HL-60 (cell line): Measurements from ENCODE around the gene NEK1.
"Not testable (repeated sequence)": the region's sequence is repeated elsewhere in the genome, so short reads cannot be mapped to it uniquely, and the experiment has no call there.

ENCODE experiments used
- GABPA ChIP-seq: IDR thresholded peaks from 2 replicates; pipeline ENCODE4 v1.6.1; 2012; ENCODE audit warnings: low read depth
- POLR2AphosphoS5 ChIP-seq: IDR thresholded peaks from 2 replicates; pipeline ENCODE4 v1.6.1; 2012; ENCODE audit warnings: low read depth
- TF ChIP-seq, protein P1 (sequence below): IDR thresholded peaks from one replicate; pipeline ENCODE4 v1.5.1; 2011; ENCODE audit warnings: low read length, control low read depth, inconsistent platforms; ENCODE audit not compliant: insufficient read depth
- TF ChIP-seq, protein P2 (sequence below): IDR thresholded peaks from 2 replicates; pipeline ENCODE4 v1.6.1; 2012; ENCODE audit warnings: low read depth; ENCODE audit not compliant: insufficient replicate concordance

DNA sequence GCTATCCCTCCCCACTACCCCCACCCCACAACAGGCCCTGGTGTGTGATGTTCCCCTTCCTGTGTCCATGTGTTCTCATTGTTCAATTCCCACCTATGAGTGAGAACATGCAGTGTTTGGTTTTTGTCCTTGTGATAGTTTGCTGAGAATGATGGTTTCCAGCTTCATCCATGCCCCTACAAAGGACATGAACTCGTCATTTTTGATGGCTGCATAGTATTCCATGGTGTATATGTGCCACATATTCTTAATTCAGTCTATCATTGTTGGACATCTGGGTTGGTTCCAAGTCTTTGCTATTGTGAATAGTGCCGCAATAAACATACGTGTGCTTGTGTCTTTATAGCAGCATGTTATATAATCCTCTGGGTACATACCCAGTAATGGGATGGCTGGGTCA is 118.1 kb downstream of the NEK1 start:
- TF ChIP-seq, protein P1, sequence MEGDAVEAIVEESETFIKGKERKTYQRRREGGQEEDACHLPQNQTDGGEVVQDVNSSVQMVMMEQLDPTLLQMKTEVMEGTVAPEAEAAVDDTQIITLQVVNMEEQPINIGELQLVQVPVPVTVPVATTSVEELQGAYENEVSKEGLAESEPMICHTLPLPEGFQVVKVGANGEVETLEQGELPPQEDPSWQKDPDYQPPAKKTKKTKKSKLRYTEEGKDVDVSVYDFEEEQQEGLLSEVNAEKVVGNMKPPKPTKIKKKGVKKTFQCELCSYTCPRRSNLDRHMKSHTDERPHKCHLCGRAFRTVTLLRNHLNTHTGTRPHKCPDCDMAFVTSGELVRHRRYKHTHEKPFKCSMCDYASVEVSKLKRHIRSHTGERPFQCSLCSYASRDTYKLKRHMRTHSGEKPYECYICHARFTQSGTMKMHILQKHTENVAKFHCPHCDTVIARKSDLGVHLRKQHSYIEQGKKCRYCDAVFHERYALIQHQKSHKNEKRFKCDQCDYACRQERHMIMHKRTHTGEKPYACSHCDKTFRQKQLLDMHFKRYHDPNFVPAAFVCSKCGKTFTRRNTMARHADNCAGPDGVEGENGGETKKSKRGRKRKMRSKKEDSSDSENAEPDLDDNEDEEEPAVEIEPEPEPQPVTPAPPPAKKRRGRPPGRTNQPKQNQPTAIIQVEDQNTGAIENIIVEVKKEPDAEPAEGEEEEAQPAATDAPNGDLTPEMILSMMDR, result not testable (repeated sequence)
- TF ChIP-seq, protein P2, sequence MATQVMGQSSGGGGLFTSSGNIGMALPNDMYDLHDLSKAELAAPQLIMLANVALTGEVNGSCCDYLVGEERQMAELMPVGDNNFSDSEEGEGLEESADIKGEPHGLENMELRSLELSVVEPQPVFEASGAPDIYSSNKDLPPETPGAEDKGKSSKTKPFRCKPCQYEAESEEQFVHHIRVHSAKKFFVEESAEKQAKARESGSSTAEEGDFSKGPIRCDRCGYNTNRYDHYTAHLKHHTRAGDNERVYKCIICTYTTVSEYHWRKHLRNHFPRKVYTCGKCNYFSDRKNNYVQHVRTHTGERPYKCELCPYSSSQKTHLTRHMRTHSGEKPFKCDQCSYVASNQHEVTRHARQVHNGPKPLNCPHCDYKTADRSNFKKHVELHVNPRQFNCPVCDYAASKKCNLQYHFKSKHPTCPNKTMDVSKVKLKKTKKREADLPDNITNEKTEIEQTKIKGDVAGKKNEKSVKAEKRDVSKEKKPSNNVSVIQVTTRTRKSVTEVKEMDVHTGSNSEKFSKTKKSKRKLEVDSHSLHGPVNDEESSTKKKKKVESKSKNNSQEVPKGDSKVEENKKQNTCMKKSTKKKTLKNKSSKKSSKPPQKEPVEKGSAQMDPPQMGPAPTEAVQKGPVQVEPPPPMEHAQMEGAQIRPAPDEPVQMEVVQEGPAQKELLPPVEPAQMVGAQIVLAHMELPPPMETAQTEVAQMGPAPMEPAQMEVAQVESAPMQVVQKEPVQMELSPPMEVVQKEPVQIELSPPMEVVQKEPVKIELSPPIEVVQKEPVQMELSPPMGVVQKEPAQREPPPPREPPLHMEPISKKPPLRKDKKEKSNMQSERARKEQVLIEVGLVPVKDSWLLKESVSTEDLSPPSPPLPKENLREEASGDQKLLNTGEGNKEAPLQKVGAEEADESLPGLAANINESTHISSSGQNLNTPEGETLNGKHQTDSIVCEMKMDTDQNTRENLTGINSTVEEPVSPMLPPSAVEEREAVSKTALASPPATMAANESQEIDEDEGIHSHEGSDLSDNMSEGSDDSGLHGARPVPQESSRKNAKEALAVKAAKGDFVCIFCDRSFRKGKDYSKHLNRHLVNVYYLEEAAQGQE, result not testable (repeated sequence)
- TF ChIP-seq POLR2AphosphoS5, GABPA: not testable (repeated sequence)
